HEK293 (cell line): ENCODE measurements around the gene LRP6.

Experiments used
- CTCF ChIP-seq: fragments of 450-650 bp; formaldehyde crosslinking; IDR thresholded peaks from 2 replicates; pipeline ENCODE4 v1.5.1; 2016; ENCODE audit warnings: missing biosample characterization, missing genetic modification characterization
- GFI1B ChIP-seq: fragments of 450-650 bp; formaldehyde crosslinking; IDR thresholded peaks from 2 replicates; pipeline ENCODE4 v1.5.1; 2016; ENCODE audit warnings: missing biosample characterization, missing genetic modification characterization
- INSM2 ChIP-seq: fragments of 450-650 bp; formaldehyde crosslinking; IDR thresholded peaks from 2 replicates; pipeline ENCODE4 v1.5.1; 2016; ENCODE audit warnings: missing biosample characterization, missing genetic modification characterization
- TCF7L2 ChIP-seq: IDR thresholded peaks from 2 replicates; pipeline ENCODE4 v1.6.1; 2011; ENCODE audit warnings: low read depth, mild to moderate bottlenecking, inconsistent platforms, low read length, moderate library complexity, borderline replicate concordance

- TF ChIP-seq CTCF (tag by site-specific recombination): no peak
- TF ChIP-seq GFI1B (tag by site-specific recombination): no peak
- no peak for TF ChIP-seq TCF7L2
- no peak for TF ChIP-seq INSM2 (tag by site-specific recombination)
These were observed 168.2 kb downstream of the LRP6 start for GRCh38 chr12:12098691-12099015.
